DMS53 treated with DMSO at 0.1 percent for 48 hours (cell line): ENCODE data around the gene PRKD1.

ENCODE experiments used
- DNase-seq: peaks from one replicate; lab custom pipeline; 2025; ENCODE audit not compliant: unreplicated experiment; lab: John Stamatoyannopoulos, UW

Gene PRKD1

DNA sequence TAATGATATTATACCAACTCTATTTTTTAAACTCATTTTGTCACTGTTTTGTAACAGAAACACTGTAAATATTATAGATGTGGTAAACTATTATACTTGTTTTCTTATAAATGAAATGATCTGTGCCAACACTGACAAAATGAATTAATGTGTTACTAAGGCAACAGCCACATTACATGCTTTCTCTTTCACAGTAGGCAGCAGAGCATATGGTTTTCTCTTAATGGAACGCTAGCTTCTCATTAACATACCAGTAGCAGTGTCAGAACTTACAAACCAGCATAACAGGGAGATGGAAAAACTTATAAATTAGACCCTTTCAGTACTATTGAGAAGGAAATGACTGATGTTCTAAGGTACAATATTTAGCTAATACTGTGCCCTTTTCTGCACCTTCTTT lies 398.8 kb downstream of the PRKD1 start:
- DNase-seq: no peak

DNA sequence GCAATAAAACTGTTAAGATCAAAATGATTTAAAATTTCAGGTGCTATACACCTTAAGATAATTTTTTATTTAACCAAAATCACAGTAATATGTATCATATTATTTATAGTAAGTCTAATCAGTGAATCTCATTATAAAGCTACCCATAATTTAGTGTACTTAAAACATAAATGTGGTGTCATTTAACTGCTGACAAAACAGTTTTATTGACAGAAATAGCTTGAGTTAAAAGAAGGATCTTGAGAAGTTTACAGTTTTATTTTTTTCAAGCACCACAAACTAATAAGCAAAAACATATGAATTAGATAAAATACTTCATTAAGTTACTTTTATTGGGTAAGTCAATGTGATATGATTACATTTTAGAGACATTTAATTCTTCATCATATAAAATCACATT lies 400.4 kb downstream of the PRKD1 start:
- no peak for DNase-seq
